ENCODE data around the gene BDNF. TPM values are rescaled to one million over a fixed set of nuclear protein-coding genes. Genes with fewer than 3 reads are reported as not detected.

Gene BDNF
- total and polyA plus RNA-seq, 2 donors (not counting 3 experiments of a cell fraction or from before 2014, with no cell fraction given): 3.1 to 3.6 TPM

GRCh38 chr11:27625347-27625912 is 74.8 kb downstream of the BDNF start:
- H3K4me2 ChIP-seq (ENCODE audit: insufficient read depth, low read length): no peak overlapping the region
- intact Hi-C loops (cut with micrococcal nuclease) (no loop called here), dilution Hi-C loops (cut with MboI; ENCODE audit: extremely low pct_ligation_motif_present, low sequenced_read_pairs) (no loop called here)
- no peaks in the 10 kb centered on the region for H3K9me3 ChIP-seq (replicated peaks; ENCODE audit: control insufficient read depth, insufficient read depth, low read length)
- H3K79me2 ChIP-seq (ENCODE audit: control insufficient read depth, insufficient read depth, low read length): no peaks in the 10 kb centered on the region
- no peaks in the 10 kb centered on the region for H3K36me3 ChIP-seq (ENCODE audit: control insufficient read depth in 2 of 2, extremely low read depth in 1 of 2, insufficient read depth in 2 of 2, low read length in 2 of 2)
- ChIA-PET CTCF (interaction anchor here (1.2 kb wide), 1 partner anchor 13 kb away, joined by 3 read pairs; no protein-coding TSS in a partner anchor), POLR2A (no interaction called here)
- TF ChIP-seq MYC (IDR thresholded peaks at IDR 0.05; ENCODE audit: low read depth, low read length): no peak
- H3K4me3 ChIP-seq (replicated peaks in 1 of 3; ENCODE audit: insufficient read depth in 1 of 3, low read depth in 1 of 3, low read length in 3 of 3): no peak overlapping the region
- no peak overlapping the region for H3K27ac ChIP-seq (ENCODE audit: insufficient read depth, low read depth, low read length)
- no peak overlapping the region for H3K9ac ChIP-seq (replicated peaks; ENCODE audit: extremely low read depth, insufficient read depth, low read length)
- no TSS peak for BruUV-seq (replicated peaks)
- H2AFZ ChIP-seq (ENCODE audit: low read depth, low read length): no peak overlapping the region
- DNase-seq (ENCODE audit: low read depth, low spot score): no peak
- H3K4me1 ChIP-seq (ENCODE audit: control insufficient read depth, extremely low read depth, insufficient read depth, low read length): no peaks in the 10 kb centered on the region
- H4K20me1 ChIP-seq (replicated peaks; ENCODE audit: control insufficient read depth, extremely low read depth, insufficient read depth, low read length): no peaks in the 10 kb centered on the region
- no peaks in the 10 kb centered on the region for H3K9me1 ChIP-seq (replicated peaks; ENCODE audit: control insufficient read depth, extremely low read depth, insufficient read depth, low read length)
- no peak for FAIRE-seq
- H3K27me3 ChIP-seq (ENCODE audit: control insufficient read depth in 2 of 2, insufficient read depth in 2 of 2, low read length in 2 of 2): peaks cover 0 to 3% of the 10 kb centered on the region in 2 experiments

- no TSS peak for BruUV-seq (replicated peaks)
- POLR2A ChIA-PET: no interaction called here
Observed at GRCh38 chr11:27623945-27624523, 76.2 kb downstream of the BDNF start.

More at GRCh38 chr11:27623945-27624523, 76.2 kb downstream of the BDNF start:
- Histone ChIP-seq H3K4me3 (replicated peaks in 1 of 3; ENCODE audit: insufficient read depth in 1 of 3, low read depth in 1 of 3, low read length in 3 of 3) (no peak overlapping the region), H3K36me3 (ENCODE audit: control insufficient read depth in 2 of 2, extremely low read depth in 1 of 2, insufficient read depth in 2 of 2, low read length in 2 of 2) (no peaks in the 10 kb centered on the region), H3K4me1 (ENCODE audit: control insufficient read depth, extremely low read depth, insufficient read depth, low read length) (no peaks in the 10 kb centered on the region), H3K9me1 (replicated peaks; ENCODE audit: control insufficient read depth, extremely low read depth, insufficient read depth, low read length) (no peaks in the 10 kb centered on the region), H3K79me2 (ENCODE audit: control insufficient read depth, insufficient read depth, low read length) (no peaks in the 10 kb centered on the region), H3K9me3 (replicated peaks; ENCODE audit: control insufficient read depth, insufficient read depth, low read length) (no peaks in the 10 kb centered on the region), H3K9ac (replicated peaks; ENCODE audit: extremely low read depth, insufficient read depth, low read length) (no peak overlapping the region), H3K27me3 (ENCODE audit: control insufficient read depth in 2 of 2, insufficient read depth in 2 of 2, low read length in 2 of 2) (peaks cover 0 to 3% of the 10 kb centered on the region in 2 experiments), H2AFZ (ENCODE audit: low read depth, low read length) (no peak overlapping the region), H3K4me2 (ENCODE audit: insufficient read depth, low read length) (no peak overlapping the region), H3K27ac (ENCODE audit: insufficient read depth, low read depth, low read length) (no peak overlapping the region), H4K20me1 (replicated peaks; ENCODE audit: control insufficient read depth, extremely low read depth, insufficient read depth, low read length) (no peaks in the 10 kb centered on the region)
- intact Hi-C loops (cut with micrococcal nuclease): no loop called here
- DNase-seq (ENCODE audit: low read depth, low spot score): no peak
- dilution Hi-C loops (cut with MboI; ENCODE audit: extremely low pct_ligation_motif_present, low sequenced_read_pairs): no loop called here
- TF ChIP-seq POLR2A (IDR thresholded peaks at IDR 0.05; ENCODE audit: low read depth, low read length) (no peak), EZH2 (IDR thresholded peaks at IDR 0.05; ENCODE audit: borderline replicate concordance, low read depth, low read length, severe bottlenecking) (no peak), FOS (IDR thresholded peaks at IDR 0.05; ENCODE audit: borderline replicate concordance, insufficient read depth, low read length) (no peak), GATA2 (IDR thresholded peaks at IDR 0.05; ENCODE audit: insufficient read depth, insufficient read length, low read depth, low read length) (no peak), JUN (IDR thresholded peaks at IDR 0.05; ENCODE audit: borderline replicate concordance, insufficient read depth, insufficient read length, low read depth) (no peak), MYC (IDR thresholded peaks at IDR 0.05; ENCODE audit: low read depth, low read length) (no peak), CTCF (IDR thresholded peaks at IDR 0.05; ENCODE audit: extremely low read depth in 1 of 2, insufficient read depth in 1 of 2, low read depth in 1 of 2, low read length in 2 of 2) (no peak), POLR2AphosphoS5 (IDR thresholded peaks at IDR 0.05; ENCODE audit: insufficient read depth, low read depth, low read length) (no peak), MAX (IDR thresholded peaks at IDR 0.05; ENCODE audit: insufficient read depth, insufficient read length) (no peak)
- no peak for FAIRE-seq
- CTCF ChIA-PET: no interaction called here

Measured in endothelial cell of umbilical vein (primary cell).